GM19463 (cell line): ENCODE measurements around the gene ERVFRD-1.

Experiments used
- ATAC-seq: cut with Tn5 transposase; IDR thresholded peaks from one replicate; pipeline ENCODE4 v1.9.1; 2021; ENCODE audit warnings: mild to moderate bottlenecking, moderate library complexity; ENCODE audit not compliant: unreplicated experiment

The ERVFRD-1 gene, protein sequence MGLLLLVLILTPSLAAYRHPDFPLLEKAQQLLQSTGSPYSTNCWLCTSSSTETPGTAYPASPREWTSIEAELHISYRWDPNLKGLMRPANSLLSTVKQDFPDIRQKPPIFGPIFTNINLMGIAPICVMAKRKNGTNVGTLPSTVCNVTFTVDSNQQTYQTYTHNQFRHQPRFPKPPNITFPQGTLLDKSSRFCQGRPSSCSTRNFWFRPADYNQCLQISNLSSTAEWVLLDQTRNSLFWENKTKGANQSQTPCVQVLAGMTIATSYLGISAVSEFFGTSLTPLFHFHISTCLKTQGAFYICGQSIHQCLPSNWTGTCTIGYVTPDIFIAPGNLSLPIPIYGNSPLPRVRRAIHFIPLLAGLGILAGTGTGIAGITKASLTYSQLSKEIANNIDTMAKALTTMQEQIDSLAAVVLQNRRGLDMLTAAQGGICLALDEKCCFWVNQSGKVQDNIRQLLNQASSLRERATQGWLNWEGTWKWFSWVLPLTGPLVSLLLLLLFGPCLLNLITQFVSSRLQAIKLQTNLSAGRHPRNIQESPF

DNA sequence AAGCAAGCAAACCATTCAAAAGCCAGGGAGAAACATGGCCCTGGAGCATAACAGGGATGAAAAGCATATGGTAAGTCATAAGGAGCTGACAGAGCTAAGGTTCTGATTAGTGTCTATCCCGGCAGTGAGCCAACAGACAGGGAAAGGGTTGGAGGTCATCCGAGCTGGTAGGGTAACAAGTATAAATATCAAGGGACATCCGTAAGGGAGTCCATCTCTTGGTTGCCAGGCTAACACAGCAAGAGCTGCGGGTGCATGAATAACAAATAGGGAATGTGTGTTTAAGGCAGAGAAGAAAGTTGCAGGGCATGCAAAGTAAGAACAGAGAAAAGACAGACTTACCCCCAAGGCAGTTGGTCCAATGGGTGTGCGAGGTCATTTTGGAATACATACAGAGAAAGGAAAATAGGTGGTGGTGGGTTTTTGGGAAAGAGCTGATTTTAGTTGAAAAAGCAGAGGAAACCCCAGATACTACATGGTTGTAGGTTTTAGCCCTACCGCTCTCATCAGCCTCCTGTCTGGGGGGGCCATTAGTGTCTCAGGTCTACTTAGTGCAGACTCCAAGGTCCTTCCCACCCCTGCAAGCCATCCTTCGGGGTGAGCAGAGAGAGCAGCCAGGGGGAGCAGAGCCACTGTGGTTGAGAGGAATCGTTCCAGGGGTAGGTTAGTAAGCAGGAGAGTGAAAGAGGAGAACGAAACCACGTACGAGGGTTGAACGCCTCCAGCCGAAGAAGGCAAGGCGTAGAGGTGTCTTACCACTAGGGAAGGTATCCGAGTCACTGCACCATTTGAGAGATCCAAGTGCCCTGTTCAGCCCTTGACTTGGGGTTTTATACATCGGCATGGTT lies at the start of gene ERVFRD-1:
Gene ERVFRD-1, minus strand, starts transcription at position 805 of the 848 bp plus-strand sequence. CDS start 6,415 bp downstream, outside the sequence.
- ATAC-seq = no peak

DNA sequence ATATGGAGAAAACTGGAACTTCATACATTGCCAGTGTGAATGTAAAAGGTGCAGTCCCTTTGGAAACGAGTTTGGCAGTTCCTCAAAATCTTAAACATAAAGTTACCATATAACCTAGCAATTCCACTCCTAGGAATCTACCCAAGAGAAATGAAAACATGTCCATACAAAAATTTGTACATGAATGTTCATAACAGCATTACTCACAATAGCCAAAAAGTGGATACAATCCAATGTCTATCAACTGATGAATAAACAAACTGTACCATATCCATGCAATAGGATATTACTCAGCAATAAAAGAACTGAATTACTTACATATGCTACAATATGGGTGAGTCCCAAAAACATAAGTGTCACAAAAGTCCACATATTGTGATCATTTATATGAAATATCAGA lies 48.7 kb upstream of the ERVFRD-1 start:
- ATAC-seq = no peak

DNA sequence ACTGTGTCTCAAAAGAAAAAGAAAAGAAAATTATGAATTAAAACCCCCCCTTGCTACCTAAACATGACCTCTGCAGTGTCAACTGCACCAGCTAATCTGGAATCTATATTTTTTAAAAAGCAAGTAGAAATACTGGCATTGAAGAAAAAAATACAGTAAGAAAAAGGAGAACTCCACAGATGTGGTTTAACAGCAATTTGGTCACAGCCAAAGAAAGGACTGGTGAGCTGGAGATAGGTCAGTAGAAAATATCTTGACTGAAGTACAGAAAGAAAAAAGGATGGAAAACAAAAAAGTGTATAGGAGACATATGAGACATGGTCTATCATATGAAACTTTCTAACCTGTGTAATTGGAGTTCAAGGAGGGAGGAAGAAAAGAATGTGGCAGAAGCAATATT lies 44.1 kb upstream of the ERVFRD-1 start:
- ATAC-seq = no peak

DNA sequence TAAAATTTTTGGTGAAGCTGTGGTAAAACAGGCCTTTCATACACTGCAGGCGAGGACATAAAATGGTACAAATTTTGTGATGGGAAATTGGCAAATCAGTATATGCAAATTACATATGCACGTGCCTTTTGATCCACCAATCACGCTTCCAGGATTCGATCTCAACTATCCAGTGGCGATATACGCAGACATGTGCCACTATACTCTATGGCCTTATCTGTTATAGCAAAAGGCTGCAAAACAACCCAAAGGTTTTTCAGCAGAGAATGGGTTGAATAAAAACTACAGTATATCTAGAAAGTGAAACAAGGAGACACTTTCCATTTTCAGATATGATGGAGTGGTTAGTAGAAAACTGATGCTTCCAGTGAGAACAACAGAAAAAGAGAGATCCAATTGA lies 41.9 kb upstream of the ERVFRD-1 start:
- ATAC-seq = peak; percentile 32

DNA sequence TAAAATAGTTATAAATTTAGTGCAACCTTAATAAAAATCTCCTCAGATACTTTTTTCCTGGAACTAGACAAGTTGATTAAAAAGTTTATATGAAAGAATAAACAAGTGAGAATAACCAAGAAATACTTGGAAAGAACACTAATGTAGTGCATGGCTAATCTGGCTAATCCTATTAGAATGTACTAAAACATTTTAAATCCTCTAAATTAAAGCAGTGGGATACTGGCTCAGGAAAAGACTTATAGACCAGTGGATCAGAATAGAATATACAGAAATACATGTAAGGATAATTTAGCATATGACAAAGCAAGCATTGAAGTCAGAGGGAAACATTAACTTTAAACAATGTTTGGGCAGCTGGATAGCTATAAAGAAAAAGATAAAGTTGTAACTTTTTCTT lies 41.1 kb upstream of the ERVFRD-1 start:
- no peak for ATAC-seq

DNA sequence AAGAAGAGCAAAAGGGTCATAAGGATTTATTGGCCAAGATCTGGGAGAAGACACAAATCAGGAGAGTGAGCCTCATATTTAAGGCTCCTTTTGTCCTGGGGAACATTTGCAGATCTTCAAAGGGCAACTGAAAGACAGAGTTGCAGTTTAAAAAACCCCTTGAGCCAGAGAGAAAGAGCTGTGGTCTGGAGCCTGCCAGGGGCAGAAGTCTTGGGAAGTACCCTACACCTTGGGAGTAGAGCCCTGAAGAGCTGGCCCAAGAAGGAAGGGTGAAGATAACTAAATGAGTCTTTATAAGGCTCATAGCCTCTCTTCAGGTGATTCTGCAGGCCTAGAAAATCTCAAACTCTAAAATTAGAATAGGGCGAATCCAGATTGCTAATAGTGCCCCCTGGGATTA lies 40.0 kb upstream of the ERVFRD-1 start:
- ATAC-seq = no peak

DNA sequence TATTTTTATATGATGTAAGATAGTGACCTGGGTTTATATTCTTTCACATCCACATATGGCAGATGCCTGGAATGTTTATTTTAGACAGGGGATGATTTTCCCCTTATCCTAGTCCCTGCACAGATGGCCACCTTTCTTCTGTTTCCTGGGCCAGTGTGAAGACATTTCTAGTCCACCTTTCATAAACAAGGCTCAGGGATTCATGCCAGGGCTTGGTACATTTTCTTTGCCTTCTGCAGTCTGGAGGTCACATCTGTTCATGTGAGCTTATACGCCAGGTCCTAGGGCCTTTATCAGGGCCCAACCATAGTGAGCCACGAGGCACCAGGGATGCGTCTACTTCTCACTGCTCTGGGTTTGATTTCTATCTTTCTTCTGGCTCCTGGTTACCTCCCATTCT lies 38.0 kb upstream of the ERVFRD-1 start:
- no peak for ATAC-seq

DNA sequence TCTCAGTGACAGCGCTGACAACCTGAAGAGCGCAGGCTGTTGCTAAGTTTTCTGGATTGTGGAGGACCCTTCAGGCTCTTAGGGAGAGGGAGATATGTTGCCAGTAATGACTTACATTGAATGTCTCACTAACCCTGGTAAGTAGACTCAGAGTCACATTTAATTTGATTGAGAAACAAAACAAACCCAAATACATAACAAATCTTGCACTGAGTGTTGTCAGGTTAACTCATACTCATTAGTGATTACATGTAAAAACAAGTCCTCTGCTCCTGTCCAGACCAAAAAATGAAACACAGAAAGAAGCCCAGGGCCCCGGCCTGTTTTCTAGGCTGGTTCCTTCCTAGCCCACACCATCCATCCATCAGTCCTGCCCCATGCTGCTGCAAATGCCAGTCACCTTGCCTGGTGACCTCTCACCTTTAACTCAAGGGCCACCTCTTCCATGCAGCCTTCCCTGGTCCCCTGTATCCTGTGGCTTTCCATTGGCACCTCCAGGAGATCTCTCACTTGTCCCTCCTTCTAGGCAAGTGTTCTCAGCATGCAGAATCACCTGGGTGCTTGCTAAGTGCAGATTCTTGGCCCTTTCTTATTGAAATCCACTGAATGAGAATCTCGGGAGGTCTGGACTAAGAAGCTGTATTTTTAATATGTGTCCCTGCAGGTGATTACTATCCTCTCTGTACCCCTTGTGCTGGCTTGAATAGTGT lies 34.7 kb upstream of the ERVFRD-1 start:
- no peak for ATAC-seq

DNA sequence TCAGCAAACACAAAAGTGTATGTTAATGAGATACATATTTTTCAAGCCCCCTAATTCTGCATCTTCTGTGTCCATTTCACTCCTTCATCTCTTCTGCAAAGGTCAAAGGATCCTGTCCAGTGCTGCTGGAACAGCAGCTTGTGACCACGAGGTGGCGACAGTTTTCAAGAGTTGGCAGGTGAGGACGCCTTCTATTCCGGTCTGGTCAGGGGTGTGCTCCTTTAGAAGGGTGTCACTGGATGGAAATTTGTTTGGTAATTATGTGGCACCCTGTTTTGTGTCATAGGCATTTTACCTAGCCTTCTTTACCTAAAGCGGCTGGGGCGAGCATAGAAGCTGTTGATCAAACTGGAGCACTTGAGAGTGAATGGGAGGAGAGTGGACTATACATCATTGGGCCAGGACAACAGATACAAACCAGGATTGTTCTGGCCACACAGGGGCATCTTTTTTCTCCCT lies 32.9 kb upstream of the ERVFRD-1 start:
- ATAC-seq = peak; percentile 88

DNA sequence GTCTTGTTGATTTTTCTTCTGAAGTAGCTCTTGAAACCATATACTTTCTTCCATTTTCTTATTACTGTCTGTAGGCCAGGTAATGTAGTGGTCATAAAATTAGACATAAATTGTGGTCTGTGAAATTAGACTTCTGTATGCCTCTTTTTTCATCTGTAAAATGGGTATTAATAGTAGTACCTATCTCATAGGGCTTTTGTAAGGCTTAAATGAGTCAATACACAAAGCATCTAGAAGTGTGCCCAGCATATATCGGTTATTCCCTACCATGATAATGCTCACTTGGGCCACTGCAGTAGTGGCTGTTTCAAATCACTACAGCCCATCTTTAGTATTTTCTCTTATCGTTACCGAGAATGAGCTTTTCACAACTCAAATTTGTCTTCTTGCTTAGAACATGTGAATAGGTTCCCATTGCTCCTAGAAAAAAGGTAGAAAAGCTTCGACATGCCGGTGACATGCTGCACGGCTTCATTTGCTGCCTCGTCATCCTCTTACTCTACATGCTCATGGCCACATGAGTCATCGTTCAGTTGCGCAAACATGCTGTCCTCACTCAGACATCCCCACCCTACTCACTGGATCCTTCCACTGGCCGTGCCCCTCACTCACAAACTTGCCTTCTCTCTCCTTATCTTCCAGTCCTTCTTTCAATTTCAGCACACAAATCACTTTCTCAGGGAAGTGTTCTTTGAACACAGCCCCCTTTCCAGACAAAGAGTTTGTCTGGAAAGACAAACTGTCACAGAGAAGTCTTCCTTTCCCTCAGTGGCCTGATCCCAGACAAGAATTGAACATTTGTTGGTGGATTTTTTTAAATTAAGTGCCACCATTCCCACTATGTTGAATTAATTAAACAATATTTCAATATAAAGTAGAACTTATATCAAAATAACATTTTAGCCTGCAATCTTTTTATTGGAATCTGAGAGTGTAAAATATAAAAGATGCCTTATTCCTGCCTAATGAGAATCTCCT lies 32.2 kb upstream of the ERVFRD-1 start:
- ATAC-seq = no peak

DNA sequence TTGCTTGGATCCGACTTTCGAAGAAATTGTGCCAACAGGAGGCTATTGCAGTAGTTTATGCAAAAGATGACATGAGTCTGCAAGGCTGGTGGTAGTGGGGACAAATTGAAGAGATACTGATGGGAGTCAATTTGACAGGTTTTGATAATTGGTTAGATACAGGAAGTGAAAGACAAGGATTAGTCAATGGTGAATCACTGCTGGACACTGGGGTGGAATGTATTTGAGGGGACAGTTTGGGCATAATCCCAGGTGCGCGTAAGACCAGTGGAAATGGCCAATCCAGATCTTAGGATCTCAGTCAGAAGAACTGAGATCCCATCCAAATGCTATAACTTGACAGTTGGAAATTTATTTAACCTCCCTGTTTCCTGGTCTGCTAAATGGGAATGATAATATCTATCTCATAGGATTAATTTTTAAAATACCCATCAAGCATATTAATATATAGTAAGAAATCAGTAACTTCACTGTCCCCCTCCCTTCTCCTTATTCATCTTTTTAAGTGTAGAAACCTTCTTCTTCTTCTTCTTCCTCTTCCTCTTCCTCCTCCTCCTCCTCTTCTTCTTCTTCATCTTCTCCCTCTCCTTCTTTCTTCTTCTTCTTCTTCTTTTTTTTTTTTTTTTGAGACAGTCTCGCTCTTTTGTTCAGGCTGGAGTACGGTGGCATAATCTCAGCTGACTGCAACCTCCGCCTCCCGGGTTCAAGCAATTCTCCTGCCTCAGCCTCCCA lies 30.9 kb upstream of the ERVFRD-1 start:
- no peak for ATAC-seq

DNA sequence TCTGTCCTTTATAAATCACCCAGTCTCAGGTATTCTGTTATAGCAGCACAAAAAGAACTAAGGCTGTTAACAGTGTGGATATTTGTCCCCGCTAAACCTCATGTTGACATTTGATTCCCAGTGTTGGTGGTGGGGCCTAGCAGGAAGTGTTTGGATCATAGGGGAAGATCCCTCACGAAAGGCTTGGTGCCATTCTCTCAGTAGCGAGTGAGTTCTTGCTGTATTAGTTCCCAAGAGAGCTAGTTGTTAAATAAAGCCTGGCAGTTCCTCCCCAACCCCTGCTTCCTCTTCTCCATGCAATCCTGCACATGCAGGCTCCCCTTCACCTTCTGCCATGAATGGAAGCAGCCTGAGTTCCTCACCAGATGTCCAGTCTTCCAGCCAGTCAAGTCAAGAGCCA lies 29.8 kb upstream of the ERVFRD-1 start:
- no peak for ATAC-seq

DNA sequence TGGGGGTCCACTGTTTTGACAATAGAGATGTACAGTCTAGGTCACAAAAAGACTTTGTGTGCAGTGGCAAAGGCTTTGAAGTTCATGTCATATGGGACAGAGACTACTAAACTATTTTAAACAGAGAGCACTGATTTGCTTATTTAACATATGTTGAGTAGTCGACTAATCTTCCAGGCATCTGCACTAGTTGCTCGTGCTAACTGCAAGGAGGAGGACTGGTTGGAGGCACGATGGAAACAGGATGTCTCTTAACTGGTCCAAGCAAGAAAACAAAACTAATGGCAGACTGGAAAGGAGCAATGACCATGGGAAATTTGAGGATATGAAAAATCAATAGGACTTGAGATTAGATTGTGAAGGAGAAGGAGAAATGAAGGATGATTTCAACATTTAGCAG lies 28.5 kb upstream of the ERVFRD-1 start:
- no peak for ATAC-seq

DNA sequence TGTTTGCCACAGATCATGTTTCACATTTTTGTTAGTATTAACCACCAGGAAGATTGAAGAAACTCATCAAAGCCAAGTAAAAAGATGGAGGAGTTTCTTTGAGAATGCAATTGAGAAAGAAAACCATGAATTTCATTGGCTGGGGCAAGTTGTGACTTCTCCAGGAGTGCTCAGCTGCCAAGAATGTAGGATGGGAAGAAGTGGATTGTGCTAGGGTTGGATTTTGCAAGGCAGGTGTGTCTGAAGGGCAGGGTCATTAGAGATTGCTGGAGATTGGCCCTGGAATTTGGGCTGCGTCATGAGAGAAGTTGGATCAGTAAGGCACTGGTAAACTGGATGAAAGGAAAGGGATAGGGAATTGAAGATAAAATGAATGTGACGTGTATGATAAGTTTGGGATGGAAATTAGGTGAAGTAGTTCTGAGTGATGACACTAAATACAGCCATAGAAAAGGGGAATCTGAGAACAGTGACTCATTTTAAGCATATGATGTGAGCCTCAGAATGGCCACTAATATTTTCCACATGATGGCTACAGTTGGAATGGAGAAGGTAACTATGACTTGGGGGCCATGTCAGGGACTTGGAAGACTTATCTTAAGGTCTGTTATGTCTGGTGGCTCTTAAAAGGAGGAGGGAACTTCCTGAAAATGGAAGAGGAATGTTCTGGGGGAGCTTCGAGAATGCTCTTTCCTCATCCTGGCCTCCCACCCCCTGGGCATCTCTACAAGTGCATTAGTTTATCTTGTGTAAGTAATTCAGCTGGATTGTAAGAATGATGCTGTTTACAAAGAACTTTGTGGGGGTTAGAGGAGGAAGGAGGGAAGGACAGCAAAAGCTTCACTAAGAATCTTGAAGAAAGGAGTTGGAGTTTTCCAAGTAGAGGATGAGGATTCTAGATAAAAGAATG lies 27.8 kb upstream of the ERVFRD-1 start:
- no peak for ATAC-seq

DNA sequence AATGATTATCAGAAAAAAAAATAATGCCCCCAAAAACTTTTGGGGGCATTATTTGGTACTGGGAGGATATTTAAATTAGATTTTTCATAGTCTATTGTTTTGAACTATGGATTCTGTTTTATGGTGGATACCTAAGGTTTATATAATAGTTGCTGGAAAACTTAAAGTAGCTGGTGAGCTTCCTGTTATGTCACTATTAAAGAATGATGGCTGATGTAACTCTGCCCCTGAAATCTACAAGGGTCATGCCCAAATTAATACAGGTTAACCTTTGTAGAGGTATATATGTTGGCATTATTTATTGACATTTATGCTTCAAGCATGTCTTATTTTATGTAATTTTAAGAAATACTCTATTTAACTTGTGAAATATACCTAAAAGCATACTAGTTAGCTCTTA lies 25.3 kb upstream of the ERVFRD-1 start:
- ATAC-seq = no peak

DNA sequence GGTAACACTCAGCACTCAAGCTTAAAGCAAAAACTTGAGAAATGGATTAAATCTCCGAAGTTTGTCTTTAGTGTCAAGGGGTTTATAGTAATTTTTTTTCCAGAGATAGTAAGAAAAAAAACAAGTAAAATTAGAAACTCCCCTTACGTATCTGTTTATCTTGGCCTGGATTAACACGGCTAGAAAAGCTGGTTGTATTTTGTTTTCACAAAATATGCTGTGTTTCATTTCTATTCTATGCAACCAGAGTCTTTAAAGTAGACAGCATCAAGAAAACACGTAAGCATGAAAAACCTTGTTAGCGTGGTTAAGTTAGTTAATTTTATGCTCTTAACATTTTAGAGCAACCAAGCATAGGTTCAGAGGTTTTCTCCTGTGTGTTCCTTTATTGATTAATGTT lies 21.8 kb upstream of the ERVFRD-1 start:
- no peak for ATAC-seq

DNA sequence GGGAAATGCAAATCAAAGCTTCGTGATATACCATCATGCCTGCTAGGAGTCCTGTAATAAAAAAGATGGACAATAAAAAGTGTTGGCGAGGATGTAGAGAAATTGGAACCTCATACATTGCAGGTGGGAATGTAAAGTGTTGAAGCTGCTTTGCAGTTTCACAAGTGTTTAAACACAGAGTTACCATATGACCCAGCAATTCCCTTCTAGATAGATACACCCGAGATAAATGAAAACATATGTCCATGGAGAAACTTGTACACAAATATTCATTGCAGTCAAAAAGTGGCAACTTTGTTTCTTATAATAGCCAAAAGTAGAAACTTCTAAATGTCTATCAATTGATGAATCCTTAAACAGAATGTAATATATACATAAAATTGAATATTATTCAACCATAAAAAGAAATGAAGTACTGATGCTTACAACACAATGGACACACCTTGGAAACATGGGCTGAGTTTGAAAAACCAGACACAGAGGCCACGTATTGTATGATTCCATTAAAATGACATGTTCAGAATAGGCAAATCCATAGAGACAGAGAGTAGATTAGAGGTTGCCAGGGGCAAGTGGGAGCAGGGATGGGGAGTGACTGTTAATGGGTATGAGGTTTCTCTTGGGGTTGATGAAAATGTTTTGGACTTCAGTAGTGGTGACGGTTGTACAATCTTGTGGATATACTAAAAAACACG lies 20.8 kb upstream of the ERVFRD-1 start:
- no peak for ATAC-seq

DNA sequence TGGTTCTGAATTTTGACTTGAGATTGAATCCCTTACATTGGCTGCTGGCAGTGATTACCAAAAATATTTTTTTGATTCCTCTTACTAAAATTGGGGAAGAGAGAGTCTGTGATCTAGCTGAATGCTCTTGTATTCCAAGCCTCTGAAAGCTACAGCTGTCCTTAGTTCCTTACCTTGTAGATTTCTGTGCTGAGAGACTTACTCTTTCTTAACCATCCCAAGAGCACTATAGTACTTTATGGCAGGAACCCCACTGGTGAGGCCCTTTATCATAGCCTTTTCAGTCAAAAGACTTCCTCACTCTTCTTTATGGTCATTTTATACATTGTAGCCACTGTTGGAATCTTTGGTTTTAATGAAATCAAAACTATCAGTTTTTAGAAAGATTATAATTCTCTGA lies 19.1 kb upstream of the ERVFRD-1 start:
- no peak for ATAC-seq
